Measurements from ENCODE around the gene DOCK7.

The DOCK7 gene

GRCh38 chr1:62481681-62482080 lies 206.5 kb downstream of the DOCK7 start:
- TF ChIP-seq CTCF (IDR thresholded peaks at IDR 0.05; ENCODE audit: extremely low read depth, insufficient read depth, missing control alignments): no peak
- no peak for DNase-seq (ENCODE audit: low spot score)
- in situ Hi-C loops (cut with MboI; ENCODE audit: low pct_unique_long_range_greater_than_20kb, low sequenced_read_pairs, unreplicated experiment): no loop called here

- in situ Hi-C loops (cut with MboI; ENCODE audit: low pct_unique_long_range_greater_than_20kb, low sequenced_read_pairs, unreplicated experiment): no loop called here
- DNase-seq (ENCODE audit: low spot score): no peak
- TF ChIP-seq CTCF (IDR thresholded peaks at IDR 0.05; ENCODE audit: extremely low read depth, insufficient read depth, missing control alignments): no peak
Observed at GRCh38 chr1:62476525-62477219, 211.5 kb downstream of the DOCK7 start.

GRCh38 chr1:62467092-62467491 lies 221.1 kb downstream of the DOCK7 start:
- DNase-seq (ENCODE audit: low spot score): no peak
- TF ChIP-seq CTCF (IDR thresholded peaks at IDR 0.05; ENCODE audit: extremely low read depth, insufficient read depth, missing control alignments): no peak
- in situ Hi-C loops (cut with MboI; ENCODE audit: low pct_unique_long_range_greater_than_20kb, low sequenced_read_pairs, unreplicated experiment): no loop called here

- in situ Hi-C loops (cut with MboI; ENCODE audit: low pct_unique_long_range_greater_than_20kb, low sequenced_read_pairs, unreplicated experiment): no loop called here
Observed at GRCh38 chr1:62462370-62462769, 225.8 kb downstream of the DOCK7 start.

GRCh38 chr1:62457955-62458354 lies 230.2 kb downstream of the DOCK7 start:
- no peak for TF ChIP-seq CTCF (IDR thresholded peaks at IDR 0.05; ENCODE audit: extremely low read depth, insufficient read depth, missing control alignments)
- in situ Hi-C loops (cut with MboI; ENCODE audit: low pct_unique_long_range_greater_than_20kb, low sequenced_read_pairs, unreplicated experiment): no loop called here
- no peak for DNase-seq (ENCODE audit: low spot score)

More at GRCh38 chr1:62462370-62462769, 225.8 kb downstream of the DOCK7 start:
- no peak for DNase-seq (ENCODE audit: low spot score)
- no peak for TF ChIP-seq CTCF (IDR thresholded peaks at IDR 0.05; ENCODE audit: extremely low read depth, insufficient read depth, missing control alignments)

- in situ Hi-C loops (cut with MboI; ENCODE audit: low pct_unique_long_range_greater_than_20kb, low sequenced_read_pairs, unreplicated experiment): no loop called here
- TF ChIP-seq CTCF (IDR thresholded peaks at IDR 0.05; ENCODE audit: extremely low read depth, insufficient read depth, missing control alignments): no peak
- no peak for DNase-seq (ENCODE audit: low spot score)
Observed at GRCh38 chr1:62452951-62453350, 235.2 kb downstream of the DOCK7 start.

Measured in GM13977 (cell line).